Vagina (tissue), 2 donors: Measurements from ENCODE around the gene CHIC2. TPM values are rescaled to one million over a fixed set of nuclear protein-coding genes. Genes with fewer than 3 reads are reported as not detected.

ENCODE experiments used
- DNase-seq, 2 donors: peaks; one replicate each; pipeline ENCODE4 v3.0.0-alpha.2; 2017; ENCODE audit errors: extremely low spot score in 2 of 2
- H3K27ac ChIP-seq: fragments of 200-600 bp; sonication (generic); one replicate; pipeline ENCODE4 v1.5.1; 2019
- H3K27me3 ChIP-seq: fragments of 200-600 bp; sonication (generic); one replicate; pipeline ENCODE4 v1.5.1; 2019
- H3K36me3 ChIP-seq, 2 donors: fragments of 200-600 bp; sonication (generic); one replicate each; pipeline ENCODE4 v1.5.1; 2017 to 2019
- H3K4me1 ChIP-seq: fragments of 200-600 bp; sonication (generic); one replicate; pipeline ENCODE4 v1.5.1; 2019
- H3K4me3 ChIP-seq, 2 donors: fragments of 200-600 bp; sonication (generic); 1 replicate in 1 of 2; 2 replicates in 1 of 2; pipeline ENCODE4 v1.5.1; 2016 to 2019
- H3K9me3 ChIP-seq: fragments of 200-600 bp; sonication (generic); one replicate; pipeline ENCODE4 v1.5.1; 2019
- POLR2A ChIP-seq, 2 donors: fragments of 450-650 bp; IDR thresholded peaks; one replicate each; pipeline ENCODE4 v1.6.1; 2017; ENCODE audit warnings: antibody characterized with exemption in 2 of 2, mild to moderate bottlenecking in 2 of 2, moderate library complexity in 2 of 2
- POLR2AphosphoS5 ChIP-seq, 2 donors: sonication (generic); formaldehyde crosslinking; IDR thresholded peaks; one replicate each; pipeline ENCODE4 v1.9.0; 2017; ENCODE audit warnings: antibody characterized with exemption in 2 of 2, mild to moderate bottlenecking in 2 of 2, low read depth in 1 of 2; ENCODE audit not compliant: insufficient read depth in 1 of 2
- intact Hi-C: fragments of 100-400 bp; cut with DNase I; formaldehyde crosslinking; loops from one replicate; pipeline ENCODE4 v1.15.1; 2023
- total RNA-seq: library from RNA; depleted of rRNA; stranded (reverse); fragments of >200 nt; gene quantifications from one replicate; pipeline ENCODE4 v1.2.3, GENCODE V29; 2016
- TF ChIP-seq, protein P1 (sequence below), 3 experiments: fragments of 450-650 bp in 2 of 3; fragments of 200-600 bp in 1 of 3; sonication (generic) in 1 of 3; IDR thresholded peaks; one replicate each; pipeline ENCODE4 v1.5.1; 2017 to 2019; ENCODE audit warnings: antibody characterized with exemption in 3 of 3, mild to moderate bottlenecking in 2 of 3, moderate library complexity in 2 of 3

Gene CHIC2
- total RNA-seq, 1 donor from 2014 or later: 40.0 TPM

DNA sequence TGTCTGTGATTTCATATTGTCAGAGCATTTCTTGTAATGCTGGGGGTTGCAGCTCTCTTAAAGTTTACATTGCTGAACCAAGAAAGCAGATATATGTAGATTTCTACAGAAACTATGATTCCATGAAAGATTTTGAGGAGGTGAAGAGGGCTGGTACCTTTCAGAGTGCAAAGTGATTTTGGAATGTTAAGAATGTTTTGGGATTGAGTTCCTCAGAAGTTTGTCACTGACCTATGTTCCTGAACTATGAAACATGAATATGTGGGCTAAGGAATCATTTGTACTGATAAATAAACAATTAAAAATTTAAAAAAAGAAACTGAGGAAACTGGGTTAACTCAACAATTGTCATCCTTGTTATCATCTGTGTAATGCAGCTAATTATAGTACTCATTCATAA is 12.3 kb upstream of the CHIC2 start:
- no peaks in the 10 kb centered on the region for H3K36me3 ChIP-seq
- intact Hi-C loops: no loop called here
- H3K4me1 ChIP-seq: no peaks in the 10 kb centered on the region
- H3K27ac ChIP-seq: no peak overlapping the region
- no peak for DNase-seq
- no peaks in the 10 kb centered on the region for H3K27me3 ChIP-seq
- no peak overlapping the region for H3K4me3 ChIP-seq
- H3K9me3 ChIP-seq: no peaks in the 10 kb centered on the region
- no peak for TF ChIP-seq POLR2AphosphoS5 (IDR thresholded peaks at IDR 0.05; ENCODE audit: insufficient read depth in 1 of 2, low read depth in 1 of 2)
- TF ChIP-seq, protein P1, sequence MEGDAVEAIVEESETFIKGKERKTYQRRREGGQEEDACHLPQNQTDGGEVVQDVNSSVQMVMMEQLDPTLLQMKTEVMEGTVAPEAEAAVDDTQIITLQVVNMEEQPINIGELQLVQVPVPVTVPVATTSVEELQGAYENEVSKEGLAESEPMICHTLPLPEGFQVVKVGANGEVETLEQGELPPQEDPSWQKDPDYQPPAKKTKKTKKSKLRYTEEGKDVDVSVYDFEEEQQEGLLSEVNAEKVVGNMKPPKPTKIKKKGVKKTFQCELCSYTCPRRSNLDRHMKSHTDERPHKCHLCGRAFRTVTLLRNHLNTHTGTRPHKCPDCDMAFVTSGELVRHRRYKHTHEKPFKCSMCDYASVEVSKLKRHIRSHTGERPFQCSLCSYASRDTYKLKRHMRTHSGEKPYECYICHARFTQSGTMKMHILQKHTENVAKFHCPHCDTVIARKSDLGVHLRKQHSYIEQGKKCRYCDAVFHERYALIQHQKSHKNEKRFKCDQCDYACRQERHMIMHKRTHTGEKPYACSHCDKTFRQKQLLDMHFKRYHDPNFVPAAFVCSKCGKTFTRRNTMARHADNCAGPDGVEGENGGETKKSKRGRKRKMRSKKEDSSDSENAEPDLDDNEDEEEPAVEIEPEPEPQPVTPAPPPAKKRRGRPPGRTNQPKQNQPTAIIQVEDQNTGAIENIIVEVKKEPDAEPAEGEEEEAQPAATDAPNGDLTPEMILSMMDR (IDR thresholded peaks at IDR 0.05): no peak
- TF ChIP-seq POLR2A (IDR thresholded peaks at IDR 0.05): no peak

DNA sequence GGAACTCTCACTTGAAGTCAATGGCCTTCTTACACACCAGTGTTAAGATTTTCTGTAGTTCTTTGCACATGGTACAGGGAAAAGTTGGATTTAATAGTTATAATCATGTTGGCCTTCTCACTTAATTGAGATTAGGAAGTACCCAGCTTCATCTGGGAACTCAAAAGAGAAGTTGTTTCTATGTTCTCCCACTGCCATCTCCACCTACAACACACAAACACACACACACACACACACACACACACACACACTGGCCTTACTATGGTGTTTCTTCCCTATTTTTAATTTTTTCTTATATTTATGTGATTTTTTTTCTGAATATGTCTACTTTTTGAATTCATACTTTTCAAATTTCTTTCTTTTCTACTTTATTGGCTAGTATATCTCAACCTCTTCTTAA is 10.0 kb upstream of the CHIC2 start:
- intact Hi-C loops: no loop called here

DNA sequence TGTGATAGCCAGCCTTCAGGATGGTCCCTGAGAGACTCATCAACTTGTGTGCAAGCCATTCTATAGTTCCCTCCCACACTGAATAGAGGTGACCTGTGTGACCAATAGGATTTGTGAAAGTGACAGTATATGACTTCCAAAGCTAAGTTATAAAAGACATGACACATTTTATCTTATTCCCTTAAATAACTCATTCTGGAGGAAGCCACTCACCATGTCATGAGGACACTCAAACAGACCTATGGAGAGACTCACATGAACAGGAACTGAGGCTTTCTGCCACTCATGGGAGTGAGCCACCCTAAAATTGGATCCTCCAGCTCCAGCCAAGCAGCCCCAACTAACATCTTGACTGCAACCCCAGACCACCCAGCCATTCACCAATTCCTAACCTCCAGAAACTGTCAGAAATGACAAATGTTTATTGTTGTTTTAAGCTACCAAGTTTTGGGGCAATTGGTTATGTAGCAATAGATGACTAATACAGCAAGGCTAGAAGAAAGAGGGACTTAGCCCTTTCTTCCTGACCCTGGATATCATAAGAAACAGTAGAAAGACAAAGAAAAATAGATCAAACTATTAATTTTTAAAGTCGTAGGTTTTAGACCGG is 9.0 kb upstream of the CHIC2 start:
- H3K27me3 ChIP-seq: no peaks in the 10 kb centered on the region
- no peaks in the 10 kb centered on the region for H3K36me3 ChIP-seq
- intact Hi-C loops: no loop called here
- no peak for DNase-seq
- no peak overlapping the region for H3K4me3 ChIP-seq
- TF ChIP-seq, protein P1 (IDR thresholded peaks at IDR 0.05): no peak
- TF ChIP-seq POLR2A (IDR thresholded peaks at IDR 0.05) (no peak), POLR2AphosphoS5 (IDR thresholded peaks at IDR 0.05; ENCODE audit: insufficient read depth in 1 of 2, low read depth in 1 of 2) (no peak)
- no peaks in the 10 kb centered on the region for H3K9me3 ChIP-seq
- no peak overlapping the region for H3K27ac ChIP-seq
- H3K4me1 ChIP-seq: no peaks in the 10 kb centered on the region

More for the DNA sequence above, 10.0 kb upstream of the CHIC2 start:
- no peaks in the 10 kb centered on the region for H3K27me3 ChIP-seq
- no peak overlapping the region for H3K4me3 ChIP-seq
- no peak overlapping the region for H3K27ac ChIP-seq
- TF ChIP-seq, protein P1 (IDR thresholded peaks at IDR 0.05): no peak
- TF ChIP-seq POLR2AphosphoS5 (IDR thresholded peaks at IDR 0.05; ENCODE audit: insufficient read depth in 1 of 2, low read depth in 1 of 2) (no peak), POLR2A (IDR thresholded peaks at IDR 0.05) (no peak)
- no peaks in the 10 kb centered on the region for H3K4me1 ChIP-seq
- no peaks in the 10 kb centered on the region for H3K36me3 ChIP-seq
- H3K9me3 ChIP-seq: no peaks in the 10 kb centered on the region
- no peak for DNase-seq

DNA sequence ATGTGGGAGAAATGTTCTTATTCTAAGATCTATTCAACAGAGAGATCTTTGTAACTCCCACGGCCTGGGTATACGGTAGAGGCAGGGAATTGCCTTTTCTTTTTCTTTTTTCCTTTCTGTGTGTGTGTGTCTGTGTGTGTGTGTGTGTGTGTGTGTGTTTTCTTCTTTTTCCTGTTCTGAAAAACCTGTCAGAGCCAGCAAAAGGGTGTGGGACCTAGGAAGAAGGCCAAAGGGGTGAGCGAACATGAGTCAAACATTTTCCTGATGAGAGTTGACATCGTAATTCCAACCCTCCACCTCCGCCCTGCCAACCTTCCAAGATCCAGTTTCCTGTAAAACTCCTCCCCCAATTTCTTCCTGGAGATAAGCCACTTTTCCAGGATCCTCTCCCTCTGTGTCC is 2.8 kb upstream of the CHIC2 start:
- TF ChIP-seq POLR2A (IDR thresholded peaks at IDR 0.05): no peak
- TF ChIP-seq POLR2AphosphoS5 (IDR thresholded peaks at IDR 0.05; ENCODE audit: insufficient read depth in 1 of 2, low read depth in 1 of 2): peak in 1 of 2 donors; percentile 55

DNA sequence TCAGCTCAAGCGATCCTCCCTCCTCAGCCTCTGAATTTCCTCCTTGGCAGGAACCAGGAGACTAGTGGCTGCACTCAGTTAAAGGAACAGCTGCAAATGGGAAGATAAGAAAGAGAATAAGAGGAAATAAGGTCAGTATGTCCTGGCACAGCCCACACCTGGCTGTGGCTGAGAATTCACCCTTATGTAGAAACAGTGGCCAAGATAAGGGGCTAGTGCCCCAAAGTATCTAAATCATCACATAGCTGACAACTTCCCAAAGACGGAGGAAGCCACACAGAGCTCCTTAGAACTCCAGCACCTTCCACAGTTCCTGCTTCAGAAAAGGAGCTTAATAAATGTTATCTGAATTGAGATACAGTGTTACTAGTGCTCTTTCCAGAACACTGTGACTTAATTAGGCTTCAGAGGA is 2.3 kb upstream of the CHIC2 start:
- Histone ChIP-seq H3K4me3 (no peak overlapping the region), H3K4me1 (peaks cover 25% of the 10 kb centered on the region), H3K27me3 (no peaks in the 10 kb centered on the region), H3K9me3 (no peaks in the 10 kb centered on the region), H3K27ac (peak overlapping the region; percentile 66), H3K36me3 (no peaks in the 10 kb centered on the region)
- DNase-seq: no peak
- TF ChIP-seq, protein P1 (IDR thresholded peaks at IDR 0.05): no peak
- TF ChIP-seq POLR2AphosphoS5 (IDR thresholded peaks at IDR 0.05; ENCODE audit: insufficient read depth in 1 of 2, low read depth in 1 of 2) (no peak), POLR2A (IDR thresholded peaks at IDR 0.05) (no peak)
- intact Hi-C loops: loop anchor here (10.0 kb wide), 1 partner anchor 168 kb away; no protein-coding TSS in a partner anchor

More for the DNA sequence above, 2.8 kb upstream of the CHIC2 start:
- Histone ChIP-seq H3K4me1 (peaks cover 21% of the 10 kb centered on the region), H3K27ac (peak overlapping the region; percentile 66), H3K9me3 (no peaks in the 10 kb centered on the region), H3K4me3 (no peak overlapping the region), H3K27me3 (no peaks in the 10 kb centered on the region), H3K36me3 (no peaks in the 10 kb centered on the region)
- intact Hi-C loops: loop anchor here (10.0 kb wide), 1 partner anchor 168 kb away; no protein-coding TSS in a partner anchor
- DNase-seq: no peak
